Measurements from ENCODE around the gene RASL11A. TPM values are rescaled to one million over a fixed set of nuclear protein-coding genes. Genes with fewer than 3 reads are reported as not detected.

Gene RASL11A
- total RNA-seq, 1 donor from 2014 or later: 5.8 TPM

GRCh38 chr13:27251166-27252091 is 19.2 kb upstream of the RASL11A start, which contains the start of gene RPL21:
Gene RPL21, plus strand, starts transcription at chr13:27251558. Its CDS starts 2,219 bp downstream, at chr13:27253777.
- Mint-ChIP-seq H3K9me3 (ENCODE audit: low read depth) (no peaks in the 10 kb centered on the region), H3K4me3 (ENCODE audit: low read depth) (peak within 1 kb of the TSS; percentile 95), H3K36me3 (ENCODE audit: insufficient read depth) (peaks cover 11% of the 10 kb centered on the region), H3K27me3 (no peaks in the 10 kb centered on the region), H3K27ac (peak within 1 kb of the TSS; percentile 100), H3K4me1 (ENCODE audit: low read depth) (peaks cover 28% of the 10 kb centered on the region)
- TF ChIP-seq CTCF (IDR thresholded peaks at IDR 0.05; ENCODE audit: unreplicated experiment): no peak
- DNase-seq (ENCODE audit: low spot score, unreplicated experiment): peak; percentile 68

- H3K27ac Mint-ChIP-seq: peak overlapping the region; percentile 100
- TF ChIP-seq CTCF (IDR thresholded peaks at IDR 0.05; ENCODE audit: unreplicated experiment): no peak
- peaks cover 16% of the 10 kb centered on the region for H3K36me3 Mint-ChIP-seq (ENCODE audit: insufficient read depth)
- peak overlapping the region; percentile 95 for H3K4me3 Mint-ChIP-seq (ENCODE audit: low read depth)
- no peak for DNase-seq (ENCODE audit: low spot score, unreplicated experiment)
- no peaks in the 10 kb centered on the region for H3K27me3 Mint-ChIP-seq
- no peaks in the 10 kb centered on the region for H3K9me3 Mint-ChIP-seq (ENCODE audit: low read depth)
- peaks cover 28% of the 10 kb centered on the region for H3K4me1 Mint-ChIP-seq (ENCODE audit: low read depth)
Observed at GRCh38 chr13:27252467-27252866, 18.2 kb upstream of the RASL11A start.

- H3K36me3 Mint-ChIP-seq (ENCODE audit: insufficient read depth): peaks cover 27% of the 10 kb centered on the region
- no peak overlapping the region for H3K4me3 Mint-ChIP-seq (ENCODE audit: low read depth)
- no peak for DNase-seq (ENCODE audit: low spot score, unreplicated experiment)
- peaks cover 17% of the 10 kb centered on the region for H3K4me1 Mint-ChIP-seq (ENCODE audit: low read depth)
- H3K9me3 Mint-ChIP-seq (ENCODE audit: low read depth): no peaks in the 10 kb centered on the region
- H3K27me3 Mint-ChIP-seq: no peaks in the 10 kb centered on the region
- TF ChIP-seq CTCF (IDR thresholded peaks at IDR 0.05; ENCODE audit: unreplicated experiment): no peak
- H3K27ac Mint-ChIP-seq: peak overlapping the region; percentile 62
Observed at GRCh38 chr13:27257233-27257568, 13.4 kb upstream of the RASL11A start.

- no peak for TF ChIP-seq CTCF (IDR thresholded peaks at IDR 0.05; ENCODE audit: unreplicated experiment)
Observed at GRCh38 chr13:27257648-27258253, 12.9 kb upstream of the RASL11A start.

GRCh38 chr13:27258637-27259386 is 11.8 kb upstream of the RASL11A start:
- Mint-ChIP-seq H3K36me3 (ENCODE audit: insufficient read depth) (peaks cover 23% of the 10 kb centered on the region), H3K9me3 (ENCODE audit: low read depth) (no peaks in the 10 kb centered on the region), H3K27me3 (no peaks in the 10 kb centered on the region), H3K4me3 (ENCODE audit: low read depth) (no peak overlapping the region), H3K27ac (peak overlapping the region; percentile 37), H3K4me1 (ENCODE audit: low read depth) (peaks cover 1% of the 10 kb centered on the region)
- DNase-seq (ENCODE audit: low spot score, unreplicated experiment): no peak
- no peak for TF ChIP-seq CTCF (IDR thresholded peaks at IDR 0.05; ENCODE audit: unreplicated experiment)

More at GRCh38 chr13:27257648-27258253, 12.9 kb upstream of the RASL11A start:
- Mint-ChIP-seq H3K9me3 (ENCODE audit: low read depth) (no peaks in the 10 kb centered on the region), H3K4me3 (ENCODE audit: low read depth) (no peak overlapping the region), H3K4me1 (ENCODE audit: low read depth) (peaks cover 12% of the 10 kb centered on the region), H3K36me3 (ENCODE audit: insufficient read depth) (peaks cover 27% of the 10 kb centered on the region), H3K27ac (peak overlapping the region; percentile 46), H3K27me3 (no peaks in the 10 kb centered on the region)
- DNase-seq (ENCODE audit: low spot score, unreplicated experiment): no peak
